D341Med (cell line): ENCODE data around the gene GPR87.

ENCODE experiments used
- DNase-seq: peaks from one replicate; pipeline ENCODE4 v3.0.0; 2012; ENCODE audit warnings: low spot score

The GPR87 gene

DNA sequence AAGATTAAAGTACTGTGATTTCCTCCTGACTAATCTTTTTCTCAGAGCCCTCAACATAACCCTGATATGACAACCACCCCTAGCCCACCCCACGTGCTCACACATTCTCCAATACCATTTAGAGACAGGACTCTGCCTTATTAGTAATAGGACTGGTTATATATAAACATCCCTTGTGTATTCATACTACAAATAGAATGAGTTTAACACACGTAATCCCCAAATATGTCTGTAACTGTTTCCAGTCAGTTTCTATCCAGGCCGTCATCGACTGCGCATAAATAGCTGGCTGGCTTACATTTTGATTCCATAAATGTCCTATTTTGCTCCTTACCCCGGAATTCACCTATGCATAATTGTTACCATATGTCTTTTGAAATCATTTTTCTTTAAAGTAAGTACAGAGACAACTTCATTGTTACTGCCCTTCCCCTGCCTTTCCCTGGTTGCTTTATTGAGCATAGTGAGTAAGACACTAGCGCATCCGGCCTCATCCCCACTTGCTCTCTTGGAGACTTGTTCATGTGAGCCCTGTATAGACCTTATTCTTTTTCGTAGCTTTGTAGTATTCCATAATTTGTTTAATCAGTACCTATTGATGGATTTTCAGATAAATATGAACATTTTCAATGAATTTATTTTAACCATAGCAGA, 34.8 kb downstream of the GPR87 start:
- no peak for DNase-seq

- no peak for DNase-seq
Measured at GRCh38 chr3:151278230-151278629, 38.4 kb downstream of the GPR87 start, which contains the start of gene P2RY14. TSS of gene P2RY14 (minus strand) at chr3:151278542. CDS start at chr3:151214316, 64,226 bp downstream.

GRCh38 chr3:151276687-151277042, 40.0 kb downstream of the GPR87 start:
- DNase-seq, result no peak

GRCh38 chr3:151276038-151276686, 40.5 kb downstream of the GPR87 start:
- no peak for DNase-seq

GRCh38 chr3:151275091-151275490, 41.5 kb downstream of the GPR87 start:
- DNase-seq, result no peak

DNA sequence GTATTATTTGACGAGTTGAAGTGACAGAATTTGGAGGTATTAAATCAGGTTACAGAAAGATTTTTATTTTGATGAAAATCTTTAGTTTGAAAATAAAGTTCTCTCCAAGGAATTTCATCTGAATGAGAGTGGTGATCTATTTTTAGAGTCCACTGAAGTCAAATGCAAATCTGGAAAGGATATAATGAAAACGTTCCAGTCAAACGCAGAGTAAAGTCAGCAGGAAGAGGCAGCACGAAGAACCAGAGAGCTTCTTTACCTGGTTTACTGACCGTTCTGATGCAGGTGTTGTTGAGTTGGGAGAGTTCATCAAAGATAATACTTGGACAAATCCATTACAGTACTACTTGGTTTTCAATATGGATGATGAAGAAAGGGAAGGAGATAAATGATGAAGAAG, 47.0 kb downstream of the GPR87 start:
- no peak for DNase-seq

- no peak for DNase-seq
Measured at GRCh38 chr3:151268267-151269235, 48.1 kb downstream of the GPR87 start.

DNA sequence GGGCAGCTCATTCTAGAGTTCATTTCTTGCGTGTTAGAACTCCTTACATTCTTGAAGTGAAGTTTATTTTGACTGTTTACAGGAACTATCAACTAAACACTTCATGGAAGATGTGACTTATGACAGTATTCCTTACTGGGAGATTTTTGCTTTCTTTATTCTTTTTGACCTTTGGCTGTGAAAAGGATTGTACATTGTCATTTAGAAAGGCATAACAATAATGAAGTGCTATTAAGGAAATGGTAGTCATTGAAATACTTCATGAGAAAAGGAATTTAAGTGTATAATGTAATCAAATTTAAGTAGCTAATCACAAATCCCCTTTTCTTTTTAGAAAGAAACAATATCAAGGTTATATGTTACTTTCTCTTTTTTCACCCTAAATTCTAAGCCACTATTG, 49.6 kb downstream of the GPR87 start:
- DNase-seq, result no peak

- DNase-seq, result no peak
Measured at GRCh38 chr3:151265866-151266265, 50.8 kb downstream of the GPR87 start.

DNA sequence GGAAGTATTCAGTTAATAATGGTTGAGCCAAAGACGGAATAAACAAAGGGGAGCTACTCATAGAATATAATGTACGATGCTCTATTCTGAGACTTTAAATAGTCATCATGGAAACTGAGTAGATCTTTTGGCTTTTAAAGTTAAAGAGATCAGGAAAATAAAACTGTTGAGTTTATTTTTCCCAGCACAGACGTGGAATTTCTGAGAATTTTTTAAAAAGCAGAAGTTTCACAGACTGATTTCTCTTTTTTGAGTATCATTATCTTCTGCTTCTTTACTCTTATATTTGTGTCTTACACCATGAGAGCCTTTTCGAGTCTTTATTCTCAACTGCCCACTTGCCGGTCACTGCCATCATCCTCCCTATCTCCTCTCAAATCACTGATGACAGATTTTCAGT, 51.5 kb downstream of the GPR87 start:
- no peak for DNase-seq

DNA sequence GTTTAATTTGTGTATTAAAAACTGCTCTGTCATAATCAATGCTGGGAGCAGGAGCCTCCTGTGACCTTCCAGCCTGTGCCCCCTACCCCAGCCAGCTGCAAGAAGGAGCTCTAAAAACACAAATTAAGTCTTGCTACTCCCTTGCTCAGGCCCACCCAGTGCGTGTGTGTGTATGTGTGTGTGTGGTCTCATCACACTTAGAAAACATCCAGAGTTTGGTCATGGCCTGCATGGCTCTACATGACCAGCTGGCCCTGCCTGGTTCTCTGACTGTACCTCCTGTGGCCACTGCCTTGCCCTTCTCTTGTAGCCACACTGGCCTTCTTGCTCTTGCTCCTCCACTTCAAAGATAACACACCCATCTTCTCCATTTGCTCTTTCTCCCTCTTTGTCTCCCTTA, 52.0 kb downstream of the GPR87 start:
- no peak for DNase-seq

DNA sequence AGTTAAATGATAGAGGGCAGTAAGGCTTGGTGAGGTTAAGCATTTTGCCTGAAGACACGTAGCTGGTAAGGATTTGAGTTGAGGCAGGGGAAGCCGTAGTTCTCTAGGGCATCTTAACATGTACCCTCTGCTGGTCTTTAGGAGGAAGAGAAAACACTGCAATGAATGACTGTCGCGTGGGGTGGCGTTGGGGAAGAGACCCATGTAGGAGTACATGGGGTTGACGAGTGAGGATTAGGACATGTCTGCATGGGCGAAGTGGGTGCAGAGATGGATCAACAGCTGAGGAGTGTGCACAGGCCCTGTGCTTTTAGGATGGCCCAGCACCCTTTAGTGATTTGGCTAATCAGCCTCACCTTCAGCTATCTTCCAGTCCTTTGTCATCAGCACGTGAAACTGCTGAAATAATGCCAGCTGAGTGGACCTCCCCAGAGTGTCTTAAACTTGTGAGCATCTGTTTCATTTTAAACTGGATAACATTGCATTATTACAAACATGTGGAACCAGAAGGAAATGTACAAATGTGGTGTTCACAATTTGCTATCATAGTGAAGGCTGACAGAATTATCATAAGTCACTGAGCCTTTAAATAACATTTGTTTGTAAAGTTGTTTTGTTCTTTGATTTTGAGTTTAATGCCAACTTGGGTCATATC, 53.6 kb downstream of the GPR87 start:
- no peak for DNase-seq

DNA sequence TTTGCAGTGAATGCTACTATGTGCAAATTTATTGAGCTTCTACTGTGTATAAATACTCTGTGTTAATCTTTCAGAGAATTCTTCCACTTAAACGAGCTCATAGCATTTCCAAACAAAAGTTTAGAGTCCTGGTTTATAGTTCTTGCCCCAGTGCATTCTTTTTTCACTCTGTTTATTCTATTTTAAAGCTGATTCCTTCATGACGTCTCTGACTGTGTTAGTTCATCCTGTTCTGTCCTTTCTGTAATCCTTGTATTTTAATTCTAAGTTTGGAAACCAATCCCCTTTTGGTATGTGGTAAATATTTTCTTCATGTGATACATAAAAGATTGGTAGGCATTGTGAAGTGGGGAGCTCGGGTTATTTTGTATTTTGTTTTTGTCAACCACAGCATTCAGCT, 57.0 kb downstream of the GPR87 start:
- DNase-seq, result no peak

- DNase-seq, result no peak
Measured at GRCh38 chr3:151256749-151257148, 59.9 kb downstream of the GPR87 start.

DNA sequence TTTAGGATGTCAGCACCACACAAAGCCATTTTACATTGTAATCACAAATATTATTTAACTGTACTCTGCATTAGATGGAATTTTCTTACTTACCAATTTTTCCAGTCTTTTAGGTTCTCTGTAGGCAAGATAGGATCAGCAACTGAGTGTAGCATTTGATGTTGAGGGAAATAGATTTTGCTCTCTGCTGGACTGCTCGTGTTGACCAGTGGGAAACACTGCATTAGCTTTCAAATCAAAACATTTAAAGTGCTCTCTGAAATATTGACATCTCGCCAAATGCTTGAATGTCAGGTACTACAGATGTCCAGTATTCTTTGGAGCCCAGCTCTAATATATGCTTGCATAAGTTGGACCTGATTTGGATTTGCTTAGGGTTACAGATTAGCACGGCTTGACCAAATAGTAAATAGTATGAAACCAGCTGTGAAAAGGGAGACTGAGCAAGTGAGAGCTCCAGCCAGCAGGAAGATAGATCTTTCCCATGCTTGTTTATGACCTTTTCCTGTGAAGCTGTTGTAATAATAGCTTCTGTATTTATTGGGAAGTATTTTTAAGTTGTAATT, 67.8 kb downstream of the GPR87 start:
- DNase-seq, result no peak
